Endothelial cell (in vitro differentiated cells): ENCODE results near the gene ITPRIPL2. TPM values are rescaled to one million over a fixed set of nuclear protein-coding genes. Genes with fewer than 3 reads are reported as not detected.

ENCODE experiments used
- DNase-seq: peaks from one replicate; pipeline ENCODE4 v3.0.0; 2021; ENCODE audit warnings: low spot score
- H3K27ac Mint-ChIP-seq: one replicate; pipeline ENCODE4 v1.8.0; 2021; ENCODE audit warnings: mixed read lengths, inconsistent platforms; ENCODE audit not compliant: unreplicated experiment
- H3K27me3 Mint-ChIP-seq: one replicate; pipeline ENCODE4 v1.8.0; 2021; ENCODE audit warnings: mild to moderate bottlenecking, moderate library complexity, mixed read lengths, inconsistent platforms; ENCODE audit not compliant: unreplicated experiment
- H3K36me3 Mint-ChIP-seq: one replicate; pipeline ENCODE4 v1.8.0; 2021; ENCODE audit warnings: mild to moderate bottlenecking, low read depth, mixed read lengths, inconsistent platforms; ENCODE audit not compliant: unreplicated experiment
- H3K4me1 Mint-ChIP-seq: one replicate; pipeline ENCODE4 v1.8.0; 2021; ENCODE audit warnings: mild to moderate bottlenecking, mixed read lengths, inconsistent platforms; ENCODE audit not compliant: unreplicated experiment
- H3K4me3 Mint-ChIP-seq: one replicate; pipeline ENCODE4 v1.8.0; 2021; ENCODE audit warnings: mild to moderate bottlenecking, mixed read lengths, inconsistent platforms; ENCODE audit not compliant: unreplicated experiment
- H3K9me3 Mint-ChIP-seq: one replicate; pipeline ENCODE4 v1.8.0; 2021; ENCODE audit warnings: mixed read lengths, inconsistent platforms; ENCODE audit not compliant: unreplicated experiment
- CTCF ChIP-seq: fragments of 200-600 bp; sonication (generic); IDR thresholded peaks from one replicate; pipeline ENCODE4 v1.5.0; 2021; ENCODE audit warnings: antibody characterized with exemption; ENCODE audit not compliant: unreplicated experiment
- total RNA-seq: library from RNA; stranded (reverse); fragmentation: NEBNext Ultra II Directional; extraction: Animal tissue kit (Norgen Biotek cat#: 25700); gene quantifications from one replicate; pipeline ENCODE4 v1.2.1, GENCODE V29; 2021; ENCODE audit not compliant: unreplicated experiment

Gene ITPRIPL2
- total RNA-seq, 1 donor from 2014 or later, result 65.1 TPM

GRCh38 chr16:19132255-19132654 is 18.5 kb downstream of the ITPRIPL2 start:
- peaks cover 55% of the 10 kb centered on the region for H3K4me1 Mint-ChIP-seq
- no peak for DNase-seq
- H3K27me3 Mint-ChIP-seq, result peaks cover 12% of the 10 kb centered on the region
- peaks cover 4% of the 10 kb centered on the region for H3K36me3 Mint-ChIP-seq
- TF ChIP-seq CTCF, result no peak
- peak overlapping the region; percentile 100 for H3K27ac Mint-ChIP-seq
- no peaks in the 10 kb centered on the region for H3K9me3 Mint-ChIP-seq
- no peak overlapping the region for H3K4me3 Mint-ChIP-seq

DNA sequence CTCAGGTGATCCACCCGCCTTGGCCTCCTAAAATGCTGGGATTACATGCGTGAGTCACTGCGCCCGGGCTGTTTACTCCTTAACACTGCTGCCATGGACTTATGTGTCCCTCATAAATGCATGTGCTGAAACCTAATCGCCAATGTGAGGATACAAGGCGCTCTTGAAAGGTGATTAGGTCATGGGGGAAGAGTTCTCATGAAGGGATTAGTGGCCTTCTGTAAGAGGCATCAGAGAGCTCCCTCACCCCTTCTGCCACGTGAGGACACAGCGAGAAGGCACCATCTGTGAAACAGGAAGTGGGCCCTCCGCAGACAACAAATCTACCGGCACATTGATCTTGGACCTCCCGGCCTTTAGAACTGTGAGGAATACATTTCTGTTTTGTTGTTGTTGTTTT is 19.1 kb downstream of the ITPRIPL2 start:
- peaks cover 4% of the 10 kb centered on the region for H3K36me3 Mint-ChIP-seq
- DNase-seq, result no peak
- peaks cover 60% of the 10 kb centered on the region for H3K4me1 Mint-ChIP-seq
- H3K4me3 Mint-ChIP-seq, result no peak overlapping the region
- TF ChIP-seq CTCF, result no peak
- H3K9me3 Mint-ChIP-seq, result no peaks in the 10 kb centered on the region
- H3K27ac Mint-ChIP-seq, result peak overlapping the region; percentile 100
- H3K27me3 Mint-ChIP-seq, result peaks cover 8% of the 10 kb centered on the region

- Mint-ChIP-seq H3K27me3 (peaks cover 8% of the 10 kb centered on the region), H3K36me3 (peaks cover 4% of the 10 kb centered on the region), H3K27ac (peak overlapping the region; percentile 100), H3K4me1 (peaks cover 65% of the 10 kb centered on the region), H3K4me3 (no peak overlapping the region), H3K9me3 (no peaks in the 10 kb centered on the region)
- no peak for TF ChIP-seq CTCF
- no peak for DNase-seq
Observed at GRCh38 chr16:19133600-19133999, 19.8 kb downstream of the ITPRIPL2 start.

- DNase-seq, result no peak
- no peak overlapping the region for H3K4me3 Mint-ChIP-seq
- no peak overlapping the region for H3K27ac Mint-ChIP-seq
- TF ChIP-seq CTCF, result no peak
- H3K9me3 Mint-ChIP-seq, result no peaks in the 10 kb centered on the region
- H3K4me1 Mint-ChIP-seq, result peaks cover 61% of the 10 kb centered on the region
- no peaks in the 10 kb centered on the region for H3K36me3 Mint-ChIP-seq
- peaks cover 4% of the 10 kb centered on the region for H3K27me3 Mint-ChIP-seq
Observed at GRCh38 chr16:19135201-19135842, 21.6 kb downstream of the ITPRIPL2 start.

DNA sequence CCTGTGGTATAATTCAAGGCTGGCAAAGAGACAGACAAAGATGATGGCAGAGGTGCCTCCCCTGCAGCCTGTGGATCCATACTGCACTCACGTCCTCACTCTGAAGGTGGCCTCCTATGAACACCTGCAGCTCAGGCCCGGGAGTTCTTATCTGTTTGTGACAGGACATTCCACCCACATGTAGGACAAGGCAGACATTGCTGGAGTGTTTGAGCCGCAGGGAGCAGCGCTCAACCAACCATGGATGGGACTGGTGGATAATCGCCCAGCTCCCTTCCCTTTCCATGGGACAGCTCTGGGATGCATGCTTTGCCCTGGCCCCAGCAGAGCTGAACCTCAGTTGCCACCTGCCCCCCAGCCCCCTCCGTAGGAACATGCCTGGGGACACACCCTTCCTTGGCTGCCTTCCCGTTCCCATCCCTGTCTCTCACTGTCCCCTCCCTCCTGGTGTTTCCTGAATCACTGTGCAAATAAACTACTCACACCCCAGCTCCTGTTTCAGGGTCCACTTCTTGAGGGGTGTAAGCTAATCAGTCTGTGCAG is 22.2 kb downstream of the ITPRIPL2 start:
- no peak for TF ChIP-seq CTCF
- Mint-ChIP-seq H3K4me1 (peaks cover 55% of the 10 kb centered on the region), H3K36me3 (no peaks in the 10 kb centered on the region), H3K4me3 (no peak overlapping the region), H3K9me3 (no peaks in the 10 kb centered on the region), H3K27me3 (peaks cover 4% of the 10 kb centered on the region), H3K27ac (no peak overlapping the region)
- DNase-seq, result no peak
